ENCODE measurements around the gene ZNRF3. TPM values are rescaled to one million over a fixed set of nuclear protein-coding genes. Genes with fewer than 3 reads are reported as not detected.
"Not testable (repeated sequence)": the region's sequence is repeated elsewhere in the genome, so short reads cannot be mapped to it uniquely, and the experiment has no call there.

ZNRF3 gene
- 2.7 TPM for polyA plus RNA-seq (2013, experiment 1 of 2; ENCODE audit: insufficient read length)
- polyA plus RNA-seq (2013, experiment 2 of 2; ENCODE audit: insufficient read length): 3.3 TPM

DNA sequence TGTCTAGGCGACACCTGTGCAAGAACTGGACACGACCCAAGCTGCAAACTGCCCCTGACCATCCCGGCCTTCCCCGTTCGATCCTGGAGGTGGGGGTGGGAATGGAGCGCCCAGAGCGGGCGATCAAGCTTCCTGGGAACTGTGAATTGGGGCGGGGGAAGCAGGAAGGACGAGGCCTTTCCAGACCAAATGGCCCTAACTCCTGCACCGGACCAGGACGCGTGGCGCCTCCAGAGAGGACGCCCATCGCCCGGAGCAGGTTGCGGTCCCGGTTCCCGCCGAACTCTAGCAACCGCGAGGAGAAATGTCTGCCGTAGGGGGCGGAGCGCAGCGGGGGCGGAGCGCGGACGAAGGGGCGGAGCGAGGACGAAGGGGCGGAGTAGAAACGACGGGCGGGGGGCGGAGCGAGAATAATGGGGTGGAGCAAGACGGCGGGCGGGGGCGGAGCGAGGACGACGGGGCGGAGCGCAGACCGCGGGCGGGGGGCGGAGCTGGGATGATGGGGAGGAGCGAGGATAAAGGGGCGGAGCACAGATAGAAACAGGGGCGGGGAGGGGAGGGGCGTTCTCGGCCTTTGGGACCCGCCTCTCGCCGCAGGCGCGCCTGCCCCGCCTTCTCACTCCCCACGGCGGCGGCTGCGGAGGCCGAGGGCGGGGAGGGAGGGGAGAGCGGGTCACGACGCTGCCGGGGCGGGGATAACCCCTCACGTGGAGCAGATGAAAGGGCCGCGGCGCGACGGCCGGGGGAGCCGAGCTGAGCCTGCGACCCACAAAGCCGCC is at the start of gene ZNRF3:
TSS of gene ZNRF3 (plus strand) at position 695 of the 779 bp plus-strand sequence. CDS start 195 bp downstream, outside the sequence.
- peak; percentile 95 for DNase-seq

DNA sequence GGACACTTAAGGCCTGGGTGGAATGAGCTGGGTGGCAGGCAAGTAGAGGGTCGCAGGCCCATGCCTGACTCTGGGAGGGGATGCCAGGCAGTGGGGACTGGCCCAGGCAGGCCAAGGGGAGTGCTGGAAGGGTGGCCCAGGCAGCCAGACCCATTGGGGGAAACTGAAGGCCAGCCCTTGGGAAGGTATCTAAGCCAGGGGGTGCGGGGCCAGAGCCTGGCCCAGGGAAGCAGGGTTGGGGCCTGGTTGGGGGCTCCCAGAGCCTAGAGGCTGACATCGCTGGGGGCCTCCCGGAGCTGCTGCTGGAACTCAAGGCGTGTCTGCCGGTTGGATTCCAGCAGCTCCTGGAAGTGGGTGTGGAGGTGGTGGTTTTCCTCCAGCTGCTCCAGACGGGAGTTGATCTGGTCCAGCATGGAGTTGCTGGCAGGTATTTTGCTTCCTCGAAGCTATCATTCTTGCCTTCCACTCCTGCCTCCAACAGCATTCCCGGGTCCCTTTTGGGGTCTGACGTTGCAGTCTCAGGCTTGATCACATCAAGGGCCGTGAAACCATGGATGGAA is 47.7 kb upstream of the ZNRF3 start:
- DNase-seq: no peak

DNA sequence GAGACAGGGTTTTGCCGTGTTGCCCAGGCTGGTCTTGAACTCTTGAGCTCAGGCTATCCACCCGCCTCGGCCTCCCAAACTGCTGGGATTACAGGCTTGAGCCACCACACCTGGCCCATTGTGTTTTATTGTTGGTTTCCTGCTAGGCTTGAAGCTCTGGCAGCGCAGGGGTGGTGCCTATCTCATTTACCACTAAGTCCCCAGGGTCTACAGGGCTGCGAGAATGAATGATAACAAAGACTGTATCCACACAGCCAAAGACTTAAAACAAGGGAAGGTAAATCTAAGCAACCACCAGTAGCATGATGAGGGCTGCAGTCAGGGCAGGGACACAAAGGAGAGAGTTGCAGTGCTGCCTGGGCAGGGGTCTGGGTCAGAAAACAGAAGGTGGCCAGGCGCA is 45.7 kb upstream of the ZNRF3 start:
- no peak for DNase-seq

DNA sequence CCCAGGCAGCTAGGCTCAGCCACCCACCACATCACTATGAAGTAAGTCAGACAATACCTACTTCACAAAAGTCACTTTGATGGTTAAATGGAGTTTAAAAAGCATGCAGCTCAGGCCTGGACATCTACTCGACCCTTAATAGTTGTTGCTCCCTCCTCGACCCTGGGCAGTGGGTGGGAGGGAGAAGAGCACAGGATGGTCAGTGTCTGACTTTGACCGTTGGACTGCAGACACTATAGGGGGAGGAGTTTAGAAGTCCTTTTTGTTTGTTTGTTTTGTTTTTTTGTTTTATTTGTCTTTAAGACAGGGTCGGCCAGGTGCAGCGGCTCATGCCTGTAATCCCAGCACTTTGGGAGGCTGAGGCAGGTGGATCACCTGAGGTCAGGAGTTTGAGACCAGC is 44.4 kb upstream of the ZNRF3 start:
- DNase-seq: no peak

DNA sequence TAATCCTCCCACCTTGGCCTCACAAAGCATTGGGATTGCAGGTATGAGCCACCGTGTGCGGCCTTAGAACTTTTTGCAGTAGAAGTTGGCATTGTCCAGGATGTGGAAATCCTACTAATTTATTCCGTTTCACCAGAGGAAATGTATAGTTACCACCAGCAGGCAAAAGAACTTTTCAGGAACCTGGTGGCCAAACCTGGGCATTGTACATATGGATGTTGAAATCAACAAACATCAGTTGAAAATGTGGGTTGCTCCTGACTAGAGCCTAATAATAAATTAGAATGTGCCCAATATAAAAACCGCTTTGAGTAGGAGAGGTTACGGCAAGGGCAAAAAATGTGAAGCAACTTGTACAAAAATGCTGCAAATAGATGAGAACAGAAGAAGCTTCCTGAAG is 42.3 kb upstream of the ZNRF3 start:
- no peak for DNase-seq

DNA sequence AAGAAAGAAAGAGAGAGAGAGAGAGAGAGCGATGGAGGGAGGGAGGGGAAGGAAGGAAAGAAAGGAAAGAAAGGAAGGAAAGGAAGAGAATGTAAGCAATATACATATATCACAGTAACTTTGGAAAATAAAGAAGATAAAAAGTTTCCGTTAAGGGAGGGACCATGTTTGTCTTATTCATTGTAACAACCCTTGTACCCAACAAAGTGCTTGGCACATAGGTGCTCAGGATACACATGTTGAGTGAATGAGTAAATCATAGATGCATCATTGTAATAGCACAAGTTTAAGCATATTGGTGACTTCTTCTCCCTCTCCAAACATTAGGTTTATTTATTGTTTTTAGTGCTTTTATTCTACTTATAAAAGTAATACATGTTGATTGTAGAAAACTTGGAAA is 39.7 kb upstream of the ZNRF3 start:
- no peak for DNase-seq

DNA sequence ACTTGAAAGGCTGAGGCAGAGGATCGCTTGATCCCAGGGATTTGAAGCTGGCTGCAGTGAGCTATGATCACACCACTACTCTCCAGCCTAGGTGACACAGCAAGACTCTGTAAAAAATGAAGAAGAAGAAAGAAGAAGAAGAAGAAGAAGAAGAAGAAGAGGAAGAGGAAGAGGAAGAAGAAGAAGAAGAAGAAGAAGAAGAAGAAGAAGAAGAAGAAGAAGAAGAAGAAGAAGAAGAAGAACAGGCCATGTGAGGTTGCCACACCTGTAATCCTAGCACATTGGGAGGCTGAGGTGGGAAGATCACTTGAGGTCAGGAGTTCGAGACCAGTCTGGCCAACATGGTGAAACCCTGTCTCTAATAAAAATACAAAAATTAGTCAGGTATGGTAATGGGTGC is 39.1 kb upstream of the ZNRF3 start:
- not testable (repeated sequence) for DNase-seq

DNA sequence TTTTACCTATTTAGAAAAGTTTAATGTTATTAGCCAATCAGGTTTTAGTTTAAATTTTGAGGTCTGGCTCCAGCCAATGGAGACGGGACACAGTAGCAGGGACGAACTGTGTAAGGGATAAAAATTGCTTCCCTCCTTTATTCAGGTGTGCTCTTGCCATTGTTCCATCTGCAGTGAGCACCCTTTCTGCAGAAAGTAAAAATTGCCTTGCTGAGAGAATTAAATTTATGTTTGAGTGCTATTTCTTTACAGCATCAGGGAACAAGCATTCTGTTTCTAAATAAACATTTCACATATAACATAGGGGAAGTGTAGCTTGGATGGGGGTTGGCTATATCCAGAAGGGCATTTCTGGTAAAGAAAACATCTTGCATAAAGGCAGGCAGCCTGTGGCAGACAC is 36.4 kb upstream of the ZNRF3 start:
- DNase-seq: no peak

DNA sequence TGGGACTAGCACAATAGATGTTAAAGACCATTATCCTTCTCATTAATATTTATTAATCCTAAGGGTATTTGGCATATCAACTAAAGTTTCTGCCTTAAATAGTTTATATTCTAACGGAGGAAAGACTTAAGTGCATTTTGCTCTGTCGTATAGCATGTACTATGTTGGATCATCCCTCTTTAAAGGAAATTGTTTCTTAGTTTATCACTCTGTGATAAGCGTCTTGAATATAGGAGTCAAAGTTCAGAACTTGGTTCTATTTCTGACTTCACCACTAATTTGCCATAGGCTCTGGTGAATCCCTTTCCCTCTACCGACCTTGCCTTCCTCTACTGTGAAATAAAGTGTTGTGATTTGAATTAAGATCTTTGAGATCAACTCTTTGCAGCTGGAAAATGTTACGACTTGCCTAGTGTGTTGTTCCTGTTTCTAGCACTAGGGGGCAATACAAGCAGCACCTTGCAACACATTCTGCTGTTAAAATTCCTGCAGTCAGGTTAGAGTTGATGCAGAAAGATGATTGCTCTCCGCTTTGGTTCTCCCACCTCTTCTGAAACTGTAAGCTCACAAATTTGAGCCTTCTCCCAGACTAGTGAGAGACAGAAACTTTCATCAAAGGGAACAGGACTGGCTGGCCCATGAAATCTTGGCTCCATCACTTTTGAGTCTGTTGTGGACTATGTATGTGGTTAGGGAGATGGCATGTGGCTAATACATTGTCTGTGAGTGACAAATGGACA is 27.8 kb upstream of the ZNRF3 start:
- peak; percentile 64 for DNase-seq

DNA sequence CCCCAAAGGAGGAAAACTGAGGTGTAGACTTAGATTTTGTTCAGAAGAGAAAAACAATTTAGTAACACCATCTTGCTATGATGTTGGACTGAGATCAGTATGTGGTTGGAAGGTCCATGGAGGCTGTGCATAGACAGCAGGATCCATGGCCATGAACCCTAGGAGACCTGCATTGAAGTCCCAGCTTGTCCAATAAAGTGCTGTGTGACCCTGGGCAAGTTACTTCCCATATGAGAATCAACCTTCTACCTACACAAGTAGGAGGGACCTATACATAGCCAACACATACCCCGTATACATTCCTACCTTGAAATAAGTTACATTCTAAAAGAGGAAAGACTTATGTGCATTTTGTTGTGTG is 27.3 kb upstream of the ZNRF3 start:
- no peak for DNase-seq

DNA sequence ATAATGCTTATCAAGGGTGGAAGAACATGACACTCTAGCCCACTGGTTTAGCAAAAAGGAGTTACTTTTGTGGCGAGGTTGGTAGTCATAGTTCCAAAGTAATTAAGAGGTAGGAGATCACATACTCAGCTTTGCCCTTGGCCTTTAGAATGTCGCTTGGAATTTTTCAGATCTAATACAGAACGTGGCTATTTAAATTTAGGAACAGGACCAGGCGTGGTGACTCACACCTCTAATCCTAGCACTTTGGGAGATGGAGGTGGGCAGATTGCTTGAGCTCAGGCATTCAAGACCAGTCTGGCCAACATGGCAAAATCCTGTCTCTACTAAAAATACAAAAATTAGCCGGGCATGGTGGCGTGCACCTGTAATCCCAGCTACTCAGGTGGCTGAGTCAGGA is 26.1 kb upstream of the ZNRF3 start:
- no peak for DNase-seq

DNA sequence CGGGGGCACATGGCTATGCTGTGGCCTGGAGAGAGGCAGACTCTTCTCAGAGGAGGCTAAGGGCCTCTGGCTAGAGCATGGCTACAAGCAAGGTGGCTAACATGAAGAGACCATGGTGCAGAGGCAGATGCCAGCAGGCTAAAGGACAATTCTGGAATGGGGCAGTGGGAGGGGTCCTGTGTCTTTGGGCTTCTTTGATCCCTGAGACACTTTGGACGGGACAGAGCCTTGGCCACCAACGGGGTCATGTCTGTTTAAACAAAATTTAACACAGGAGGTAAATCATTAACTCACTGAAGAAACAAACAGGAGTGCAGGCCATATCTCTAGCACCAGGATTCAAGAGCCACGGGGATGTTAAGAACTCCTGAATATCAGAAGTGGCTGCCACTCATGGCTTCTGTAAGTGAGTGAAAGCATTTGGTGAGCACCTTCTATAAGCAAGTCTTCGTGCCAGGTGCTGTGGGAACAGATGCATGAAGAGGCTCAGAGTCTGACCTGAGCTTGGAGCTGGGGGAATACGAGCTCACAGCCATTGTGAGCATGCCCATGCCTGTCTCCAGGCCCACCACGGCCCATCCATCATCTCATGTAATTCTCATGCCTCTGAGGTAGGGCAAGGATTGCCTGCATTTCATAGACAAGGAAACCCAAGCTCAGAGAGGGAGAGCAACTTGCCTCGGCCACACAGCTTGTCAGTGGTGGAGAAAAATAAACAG is 18.3 kb upstream of the ZNRF3 start:
- no peak for DNase-seq

DNA sequence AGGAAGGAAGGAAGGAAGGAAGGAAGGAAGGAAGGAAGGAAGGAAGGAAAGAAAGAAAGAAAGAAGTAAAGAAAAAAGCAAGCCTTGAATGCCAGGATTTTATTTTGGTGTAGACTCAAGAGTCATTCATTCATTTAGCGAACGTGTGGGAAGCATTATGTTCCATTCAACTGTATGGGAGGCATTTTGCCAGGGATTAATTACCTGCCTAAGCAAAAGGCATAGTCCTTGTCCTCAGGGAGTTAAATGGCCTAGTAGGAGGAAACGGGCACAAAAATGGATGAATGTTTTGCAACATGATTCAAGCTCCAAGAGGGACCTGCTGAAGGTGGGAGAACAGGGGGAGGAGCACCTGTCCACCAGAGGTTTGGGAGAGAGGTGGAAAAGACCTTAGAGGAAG is 16.2 kb upstream of the ZNRF3 start:
- no peak for DNase-seq

DNA sequence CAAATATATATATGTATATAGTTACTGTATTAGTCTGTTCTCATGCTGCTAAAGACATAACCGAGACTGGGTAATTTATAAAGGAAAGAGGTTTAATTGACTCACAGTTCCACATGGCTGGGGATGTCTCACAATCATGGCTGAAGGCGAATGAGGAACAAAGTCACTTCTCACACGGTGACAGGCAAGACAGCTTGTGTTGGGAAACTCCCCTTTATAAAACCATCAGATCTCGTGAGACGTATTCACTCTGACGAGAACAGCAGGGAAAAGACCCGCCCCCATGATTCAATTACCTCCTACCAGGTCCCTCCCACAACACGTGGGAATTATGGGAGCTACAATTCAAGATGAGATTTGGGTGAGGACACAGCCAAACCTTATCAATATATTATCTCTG is 15.0 kb upstream of the ZNRF3 start:
- not testable (repeated sequence) for DNase-seq

DNA sequence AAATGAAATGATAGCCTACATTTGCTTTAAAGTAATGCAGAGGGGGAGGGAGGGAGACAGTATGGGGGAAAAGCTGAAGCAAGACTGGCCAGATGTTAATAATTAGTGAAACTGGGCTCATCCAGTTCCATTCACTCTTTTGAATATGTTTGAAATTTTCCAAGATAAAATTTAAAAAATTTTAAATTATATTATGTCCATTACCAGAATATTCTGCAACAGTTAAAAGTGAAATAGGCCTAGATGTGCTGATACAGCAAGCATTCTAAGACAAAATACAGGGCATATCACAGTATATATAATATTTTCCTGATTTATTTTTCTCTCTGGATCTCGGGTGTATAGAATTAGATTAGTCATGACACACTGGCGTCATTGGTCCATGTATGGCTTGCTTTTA is 13.6 kb upstream of the ZNRF3 start:
- DNase-seq: peak; percentile 22

DNA sequence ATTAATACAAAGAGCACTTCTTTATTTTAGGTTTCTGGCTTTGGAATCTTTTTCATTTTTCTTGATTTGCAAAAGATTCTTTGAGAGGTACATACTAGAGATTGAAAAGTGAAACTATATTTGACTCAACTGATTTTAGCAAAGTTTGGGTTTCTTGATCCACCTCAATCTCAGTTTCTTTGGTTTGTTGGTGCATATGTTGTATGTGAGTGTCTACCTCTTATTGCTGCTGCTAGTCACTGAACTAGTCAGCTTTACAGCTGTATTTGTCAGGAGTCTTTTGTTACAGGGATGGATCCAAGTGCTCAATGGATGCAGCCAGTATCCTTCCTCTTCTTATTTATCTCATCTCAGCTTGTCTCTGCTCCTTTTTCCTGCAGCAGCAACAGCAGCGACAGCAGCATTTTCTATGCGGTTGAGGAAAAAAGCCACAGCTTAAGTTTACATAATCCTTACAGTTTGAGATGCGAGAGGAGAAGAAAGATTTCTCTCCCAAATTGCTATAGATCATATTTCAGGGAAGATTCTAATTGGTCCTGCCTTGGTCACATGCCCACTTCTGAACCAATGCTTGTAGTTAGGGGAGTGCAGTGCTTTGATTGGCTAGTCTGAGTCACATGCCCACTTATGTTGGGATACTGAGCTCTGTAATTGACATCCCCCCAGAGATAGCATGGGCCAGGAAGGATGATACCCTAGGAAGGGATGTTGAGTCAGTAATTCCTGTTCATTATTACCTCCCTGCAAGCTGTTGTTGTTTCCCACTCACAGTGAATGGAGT is 10.0 kb upstream of the ZNRF3 start:
- DNase-seq: peak; percentile 5

DNA sequence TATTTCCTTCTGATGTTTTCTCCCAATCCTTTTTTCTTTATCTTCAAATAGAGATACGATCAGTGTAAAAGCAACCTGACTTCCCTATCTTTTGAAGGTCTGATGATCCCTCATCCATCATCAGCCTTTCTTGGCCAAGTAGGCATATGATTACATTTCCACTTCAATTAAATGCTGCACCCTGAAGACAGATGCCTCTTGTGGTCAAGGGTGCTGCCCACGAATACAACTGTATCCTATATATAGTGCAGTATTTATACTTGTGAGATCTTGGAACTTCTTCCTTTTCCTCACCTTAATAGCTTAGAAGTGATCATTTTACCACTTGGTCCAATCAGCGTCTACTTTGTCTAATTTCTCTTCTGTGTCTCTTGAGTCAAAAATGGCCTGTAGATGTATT is 9.3 kb upstream of the ZNRF3 start:
- DNase-seq: no peak

DNA sequence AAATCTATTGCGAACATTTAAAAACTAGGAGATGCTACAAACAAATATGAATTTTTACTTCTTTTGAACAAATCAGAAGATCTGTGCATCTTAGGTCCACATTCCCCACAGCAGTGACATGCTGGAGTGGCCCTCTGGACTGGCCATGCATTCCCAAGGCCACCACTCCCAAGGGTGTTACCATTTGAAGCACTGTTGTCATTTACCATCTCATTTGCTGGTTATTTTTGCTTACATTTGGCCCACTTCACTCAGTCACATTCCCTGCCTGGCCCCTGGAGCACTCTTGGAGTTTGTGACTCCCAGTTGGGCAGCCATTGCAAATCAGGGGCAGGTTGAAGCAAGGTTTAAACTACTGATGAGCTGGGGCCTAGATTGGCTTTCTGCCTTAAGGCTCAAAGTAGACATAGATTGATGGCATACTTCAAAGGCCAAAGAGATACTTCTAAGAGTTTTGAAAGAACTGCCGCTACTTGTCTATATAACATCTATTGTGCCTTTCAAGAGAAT is 8.5 kb upstream of the ZNRF3 start:
- DNase-seq: no peak

DNA sequence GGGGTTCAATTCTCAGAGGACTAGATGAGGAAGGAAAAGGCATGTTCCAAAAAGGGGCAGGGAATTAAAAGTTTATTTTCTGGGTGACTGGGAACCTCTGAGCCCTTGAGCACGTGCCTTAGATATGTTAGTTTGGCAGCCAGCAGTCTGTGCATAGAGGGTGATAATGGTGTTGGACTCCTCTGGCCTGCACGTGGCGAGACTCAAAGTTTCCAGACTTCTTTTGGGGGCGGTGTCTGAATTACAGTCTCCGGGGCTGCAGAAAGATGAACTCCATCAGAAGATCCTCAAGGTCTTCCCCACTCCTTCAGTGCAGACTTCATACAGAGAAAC is 861 bp upstream of the ZNRF3 start:
- peak; percentile 34 for DNase-seq

DNA sequence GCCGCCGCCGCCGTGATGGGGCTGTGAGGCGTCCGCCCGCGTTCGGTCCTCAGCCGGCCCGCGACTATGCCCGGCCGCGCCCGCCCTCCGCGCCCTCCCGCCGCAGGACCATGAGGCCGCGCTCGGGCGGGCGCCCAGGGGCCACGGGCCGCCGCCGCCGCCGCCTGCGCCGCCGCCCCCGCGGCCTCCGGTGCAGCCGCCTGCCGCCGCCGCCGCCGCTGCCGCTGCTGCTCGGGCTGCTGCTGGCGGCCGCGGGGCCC is 215 bp downstream of the ZNRF3 start:
- DNase-seq: no peak

DNA sequence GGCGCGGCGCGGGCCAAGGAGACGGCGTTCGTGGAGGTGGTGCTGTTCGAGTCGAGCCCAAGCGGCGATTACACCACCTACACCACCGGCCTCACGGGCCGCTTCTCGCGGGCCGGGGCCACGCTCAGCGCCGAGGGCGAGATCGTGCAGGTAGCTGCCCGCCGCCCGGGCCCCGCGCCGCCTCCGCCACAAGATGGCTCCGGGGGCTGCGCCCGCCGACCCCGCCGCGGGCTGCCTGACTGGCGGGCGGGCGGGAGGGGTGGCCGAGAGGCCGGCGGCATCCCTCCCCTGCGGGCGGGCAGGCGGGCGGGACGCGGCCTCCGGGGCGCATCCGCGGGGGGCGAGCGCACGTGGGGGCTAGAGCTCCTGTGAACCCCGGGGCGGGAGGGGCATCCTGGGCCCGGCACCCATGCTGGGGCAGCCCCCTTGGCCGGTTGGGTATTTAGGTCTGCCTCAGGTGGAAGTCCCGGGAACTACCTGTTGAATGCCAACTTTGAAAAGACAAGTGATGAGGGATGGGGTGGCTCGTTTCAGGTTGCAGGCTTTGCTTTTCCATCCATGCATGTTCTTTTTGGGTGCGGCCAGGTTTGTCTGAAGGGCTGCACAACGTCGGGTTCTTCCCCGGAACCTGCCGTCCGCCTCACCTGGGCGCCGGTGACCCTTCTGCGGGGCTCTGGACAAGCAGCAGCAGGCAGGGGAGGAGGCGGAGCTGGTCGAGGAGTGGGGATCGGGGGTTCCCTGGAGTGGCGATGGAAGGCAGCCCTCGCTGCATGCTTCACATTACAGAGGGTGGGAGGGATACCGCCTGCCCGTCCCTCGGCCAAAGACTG is 760 bp downstream of the ZNRF3 start:
- peak; percentile 25 for DNase-seq

All from fibroblast of skin of scalp (primary cell).